Measurements from ENCODE around the gene INO80C. TPM values are rescaled to one million over a fixed set of nuclear protein-coding genes. Genes with fewer than 3 reads are reported as not detected.

Gene INO80C
- total and polyA plus RNA-seq, 2 of the 4 experiments (the other 2 are of a cell fraction) = 5.6 to 17.1 TPM

DNA sequence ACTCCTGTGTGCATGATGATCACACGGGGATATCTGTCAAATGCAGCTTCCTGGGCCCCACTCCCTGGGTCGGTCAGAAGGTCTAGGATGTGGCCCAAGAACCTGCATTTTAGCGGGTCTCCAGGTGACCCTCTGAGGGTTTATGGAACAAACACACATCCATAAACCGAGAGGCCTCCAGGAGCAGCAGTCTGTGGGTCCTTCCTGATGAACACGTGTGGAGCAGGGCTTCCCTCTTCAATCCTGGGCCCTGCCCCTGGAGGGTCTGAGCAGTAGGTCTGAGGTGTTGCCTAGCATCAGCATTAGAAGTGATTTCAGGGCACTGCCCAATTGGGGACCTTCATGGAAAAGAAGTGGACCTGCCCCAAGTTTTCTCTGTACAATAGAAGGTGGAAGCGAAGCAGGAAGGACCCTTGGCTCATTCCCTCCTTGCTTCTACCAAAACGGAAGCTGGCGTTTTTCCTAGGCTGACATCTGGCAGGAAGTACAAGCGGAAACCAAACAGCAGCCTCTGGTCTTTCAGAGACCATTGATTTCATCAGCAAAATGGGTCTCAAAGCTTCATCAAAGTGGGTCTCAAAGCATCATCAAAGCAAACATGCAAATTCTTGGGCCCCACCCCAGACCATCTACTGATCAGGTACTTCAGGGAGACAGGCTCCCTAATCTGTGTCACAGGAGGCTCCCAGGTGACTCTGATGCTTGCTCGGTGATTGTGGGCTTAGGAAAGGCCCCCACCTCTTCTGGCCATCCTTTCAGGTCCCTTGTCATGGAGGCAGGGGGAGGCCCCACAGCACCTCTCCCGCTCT, 30.7 kb downstream of the INO80C start:
- Histone ChIP-seq H2BK15ac (ENCODE audit: low read depth, low read length) (no peak overlapping the region), H3K79me1 (ENCODE audit: low read depth in 1 of 2, low read length in 2 of 2) (no peaks in the 10 kb centered on the region), H2AFZ (replicated peaks; ENCODE audit: low read length, poor library complexity) (no peak overlapping the region), H3K4me2 (ENCODE audit: low read depth, low read length) (no peak overlapping the region), H3K36me3 (ENCODE audit: control insufficient read depth, insufficient read depth, low read length) (no peaks in the 10 kb centered on the region), H3K9ac (ENCODE audit: low read depth, low read length) (no peak overlapping the region), H3K9me1 (ENCODE audit: insufficient read depth, low read length) (peaks cover 16% of the 10 kb centered on the region; the same call in 1 of the 2 replicates), H3K9me3 (ENCODE audit: control insufficient read depth, insufficient read depth, low read length) (no peaks in the 10 kb centered on the region), H3K23ac (ENCODE audit: low read depth, low read length) (no peak overlapping the region), H2AK5ac (ENCODE audit: low read depth, low read length) (no peak overlapping the region), H4K5ac (ENCODE audit: low read depth, low read length) (no peak overlapping the region), H3K27me3 (ENCODE audit: control insufficient read depth, insufficient read depth, low read length) (no peaks in the 10 kb centered on the region), H3K27ac (ENCODE audit: insufficient read depth, low read length) (no peak overlapping the region), H2BK120ac (ENCODE audit: low read depth, low read length) (no peak overlapping the region), H3K56ac (ENCODE audit: extremely low read depth, insufficient read depth, low read length) (no peak overlapping the region), H2BK5ac (ENCODE audit: low read depth, low read length, poor library complexity, severe bottlenecking) (no peak overlapping the region), H4K91ac (ENCODE audit: insufficient read depth, low read depth, low read length) (no peak overlapping the region), H3K18ac (ENCODE audit: low read depth, low read length) (no peak overlapping the region), H3K4ac (ENCODE audit: low read depth, low read length) (no peak overlapping the region; the same call in 1 of the 2 replicates), H2AK9ac (replicated peaks; ENCODE audit: low read depth, low read length, poor library complexity) (no peak overlapping the region), H3K4me3 (ENCODE audit: insufficient read depth, low read depth, low read length) (no peak overlapping the region), H3K4me1 (ENCODE audit: control insufficient read depth, insufficient read depth, low read length) (peaks cover 7% of the 10 kb centered on the region), H2BK20ac (ENCODE audit: low read depth, low read length) (no peak overlapping the region), H4K8ac (ENCODE audit: low read depth in 2 of 2, low read length in 2 of 2) (no peak overlapping the region), H3K14ac (replicated peaks; ENCODE audit: low read depth, low read length) (no peak overlapping the region), H4K20me1 (ENCODE audit: insufficient read depth, low read length) (no peaks in the 10 kb centered on the region)
- ChIA-PET POLR2A (ENCODE audit: unreplicated experiment) (no interaction called here), CTCF (no interaction called here)
- WGBS, 2 experiments (ENCODE audit: extremely low coverage in 2 of 2, insufficient read length in 1 of 2) = 93% methylated on average over 3 of the region's 11 CpGs; no CpG with 5 or more reads in 1 of the 2 experiments
- ATAC-seq (ENCODE audit: low read depth) (no peak), DNase-seq (no peak)
- dilution Hi-C loops (cut with HindIII; ENCODE audit: low sequenced_read_pairs, unreplicated experiment) = no loop called here
- intact Hi-C loops (cut with micrococcal nuclease) = no loop called here
- BruUV-seq (replicated peaks) = no TSS peak
- TF ChIP-seq SMC3 (IDR thresholded peaks at IDR 0.05; ENCODE audit: low read depth, low read length) (no peak), MXI1 (IDR thresholded peaks at IDR 0.05; ENCODE audit: borderline replicate concordance, low read depth, low read length) (no peak), CEBPB (IDR thresholded peaks at IDR 0.05; ENCODE audit: low read depth, low read length) (no peak), RCOR1 (IDR thresholded peaks at IDR 0.05; ENCODE audit: insufficient replicate concordance, low read length) (no peak), MAFK (IDR thresholded peaks at IDR 0.05; ENCODE audit: low read depth, low read length) (no peak), BHLHE40 (IDR thresholded peaks at IDR 0.05; ENCODE audit: low read depth, low read length) (no peak), POLR2A (IDR thresholded peaks at IDR 0.05; ENCODE audit: low read depth, low read length) (no peak), MAZ (IDR thresholded peaks at IDR 0.05; ENCODE audit: borderline replicate concordance, low read depth, low read length) (no peak), CHD1 (IDR thresholded peaks at IDR 0.05; ENCODE audit: low read depth, low read length) (no peak), RAD21 (IDR thresholded peaks at IDR 0.05; ENCODE audit: low read length) (no peak)
- TF ChIP-seq, protein P1, sequence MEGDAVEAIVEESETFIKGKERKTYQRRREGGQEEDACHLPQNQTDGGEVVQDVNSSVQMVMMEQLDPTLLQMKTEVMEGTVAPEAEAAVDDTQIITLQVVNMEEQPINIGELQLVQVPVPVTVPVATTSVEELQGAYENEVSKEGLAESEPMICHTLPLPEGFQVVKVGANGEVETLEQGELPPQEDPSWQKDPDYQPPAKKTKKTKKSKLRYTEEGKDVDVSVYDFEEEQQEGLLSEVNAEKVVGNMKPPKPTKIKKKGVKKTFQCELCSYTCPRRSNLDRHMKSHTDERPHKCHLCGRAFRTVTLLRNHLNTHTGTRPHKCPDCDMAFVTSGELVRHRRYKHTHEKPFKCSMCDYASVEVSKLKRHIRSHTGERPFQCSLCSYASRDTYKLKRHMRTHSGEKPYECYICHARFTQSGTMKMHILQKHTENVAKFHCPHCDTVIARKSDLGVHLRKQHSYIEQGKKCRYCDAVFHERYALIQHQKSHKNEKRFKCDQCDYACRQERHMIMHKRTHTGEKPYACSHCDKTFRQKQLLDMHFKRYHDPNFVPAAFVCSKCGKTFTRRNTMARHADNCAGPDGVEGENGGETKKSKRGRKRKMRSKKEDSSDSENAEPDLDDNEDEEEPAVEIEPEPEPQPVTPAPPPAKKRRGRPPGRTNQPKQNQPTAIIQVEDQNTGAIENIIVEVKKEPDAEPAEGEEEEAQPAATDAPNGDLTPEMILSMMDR (conservative IDR thresholded peaks at IDR 0.05; ENCODE audit: low read depth, low read length) = no peak
- TF ChIP-seq, protein P2, sequence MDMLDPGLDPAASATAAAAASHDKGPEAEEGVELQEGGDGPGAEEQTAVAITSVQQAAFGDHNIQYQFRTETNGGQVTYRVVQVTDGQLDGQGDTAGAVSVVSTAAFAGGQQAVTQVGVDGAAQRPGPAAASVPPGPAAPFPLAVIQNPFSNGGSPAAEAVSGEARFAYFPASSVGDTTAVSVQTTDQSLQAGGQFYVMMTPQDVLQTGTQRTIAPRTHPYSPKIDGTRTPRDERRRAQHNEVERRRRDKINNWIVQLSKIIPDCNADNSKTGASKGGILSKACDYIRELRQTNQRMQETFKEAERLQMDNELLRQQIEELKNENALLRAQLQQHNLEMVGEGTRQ (IDR thresholded peaks at IDR 0.05; ENCODE audit: low read depth, low read length) = no peak
- in situ Hi-C loops (cut with MboI; ENCODE audit: low sequenced_read_pairs) = no loop called here

All from IMR-90 (cell line).